Right lobe of liver (tissue), 6 donors: ENCODE measurements around the gene BAHCC1. TPM values are rescaled to one million over a fixed set of nuclear protein-coding genes. Genes with fewer than 3 reads are reported as not detected.
A peak's percentile ranks its signal among the peaks of the same experiment; 100 is the strongest.

ENCODE experiments used
- ATAC-seq, 4 donors: fragments of 200-7000 bp; cut with Tn5 transposase; one replicate each; pipeline ENCODE4 v1.9.1; 2020; ENCODE audit warnings: mild to moderate bottlenecking in 4 of 4, moderate library complexity in 4 of 4
- DNase-seq, 3 donors: peaks; one replicate each; pipeline ENCODE4 v3.0.0-alpha.2; 2020
- H3K27ac ChIP-seq, 3 donors: fragments of 200-600 bp; one replicate each; pipeline ENCODE4 v1.8.0; 2022
- H3K27me3 ChIP-seq, 2 donors: fragments of 200-600 bp; one replicate each; pipeline ENCODE4 v1.8.0; 2022
- H3K36me3 ChIP-seq, 4 donors: fragments of 200-600 bp; sonication (generic) in 1 of 4; one replicate each; pipeline versions ENCODE4 v1.5.1 to v1.8.0; 2017 to 2022; ENCODE audit warnings: control low read depth in 1 of 4
- H3K4me1 ChIP-seq, 4 donors: fragments of 200-600 bp; sonication (generic) in 1 of 4; one replicate each; pipeline versions ENCODE4 v1.5.1 to v1.8.0; 2017 to 2022; ENCODE audit warnings: control low read depth in 1 of 4
- H3K4me3 ChIP-seq, 3 donors: fragments of 200-600 bp; one replicate each; pipeline ENCODE4 v1.8.0; 2022
- H3K9me3 ChIP-seq, 4 donors: fragments of 200-600 bp; sonication (generic) in 1 of 4; one replicate each; pipeline versions ENCODE4 v1.5.1 to v1.8.0; 2017 to 2022; ENCODE audit warnings: control low read depth in 1 of 4
- CTCF ChIP-seq, 4 donors: fragments of 200-600 bp in 3 of 4; fragments of 450-650 bp in 1 of 4; IDR thresholded peaks; one replicate each; pipeline versions ENCODE4 v1.5.1 to v1.8.0; 2016 to 2022; ENCODE audit warnings: antibody characterized with exemption in 4 of 4, mild to moderate bottlenecking in 2 of 4
- POLR2A ChIP-seq: fragments of 450-650 bp; IDR thresholded peaks from one replicate; pipeline ENCODE4 v1.6.1; 2017; ENCODE audit warnings: antibody characterized with exemption, mild to moderate bottlenecking
- WGBS: methylation state at CpG from one replicate; pipeline ENCODE4 v1.1.6; 2018; ENCODE audit warnings: low coverage, low lambda C conversion rate; ENCODE audit not compliant: insufficient coverage; ENCODE audit errors: missing lambda C conversion rate; 5-methylcytosine and 5-hydroxymethylcytosine counted together
- intact Hi-C, 2 donors: fragments of 100-400 bp; cut with DNase I; formaldehyde crosslinking; loops; one replicate each; pipeline versions ENCODE4 v1.11.2 to v1.14.1; 2022
- total RNA-seq, 6 experiments: library from RNA; depleted of rRNA in 2 of 6; stranded (reverse); fragments of >200 nt in 2 of 6; fragmentation: NEBNext Ultra II Directional in 3 of 6; extraction: Animal tissue kit (Norgen Biotek cat#: 25700) in 3 of 6; gene quantifications; one replicate each; pipeline versions ENCODE4 v1.1.0 to v1.2.4, GENCODE V29; 2016 to 2023
- donor health status: DM: no; HTN: yes; CAD: no.
- donor health status: DM: no; HTN: no; CAD: no.
- donor health status: DM: no; HTN: no; CAD: no.
- donor health status: DM: no; HTN: yes; CAD: no.
- donor health status: DM: no; HTN: yes; CAD: no.

Gene BAHCC1
- total RNA-seq, 6 experiments from 2014 or later: 2.5 to 6.4 (median 4.9) TPM

- Histone ChIP-seq H3K4me3 (no peak overlapping the region), H3K36me3 (no peaks in the 10 kb centered on the region), H3K4me1 (peaks cover 0 to 25% (median 12%) of the 10 kb centered on the region in 4 donors), H3K9me3 (no peaks in the 10 kb centered on the region), H3K27ac (no peak overlapping the region), H3K27me3 (no peaks in the 10 kb centered on the region)
- DNase-seq (no peak), ATAC-seq (no peak)
- TF ChIP-seq CTCF (IDR thresholded peaks at IDR 0.05) (no peak), POLR2A (no peak)
- intact Hi-C loops: loop anchor here in 1 of 2 donors (10.0 kb wide), 1 partner anchor 101 kb away; no protein-coding TSS in a partner anchor
- WGBS: no CpG with 5 or more reads among the region's 32 CpGs
Observed at GRCh38 chr17:81383504-81384421, 11.5 kb upstream of the BAHCC1 start.

GRCh38 chr17:81384929-81385319 is 10.3 kb upstream of the BAHCC1 start:
- 78% methylated on average over 2 of the region's 7 CpGs for WGBS

GRCh38 chr17:81385320-81386111 is 9.7 kb upstream of the BAHCC1 start:
- Histone ChIP-seq H3K9me3 (no peaks in the 10 kb centered on the region), H3K4me3 (no peak overlapping the region), H3K27ac (peak overlapping the region in 2 of 3 donors; percentile 96 to 97), H3K36me3 (no peaks in the 10 kb centered on the region), H3K27me3 (no peaks in the 10 kb centered on the region), H3K4me1 (peaks cover 0 to 28% (median 13%) of the 10 kb centered on the region in 4 donors)
- intact Hi-C loops: loop anchor here in 1 of 2 donors (10.0 kb wide), 1 partner anchor 99 kb away; no protein-coding TSS in a partner anchor
- DNase-seq (peak in 1 of 3 donors; percentile 26), ATAC-seq (peak; percentile 1 to 39 (median 19))
- 52% methylated on average over 5 of the region's 24 CpGs for WGBS
- TF ChIP-seq POLR2A (no peak), CTCF (IDR thresholded peaks at IDR 0.05) (no peak)

More at GRCh38 chr17:81384929-81385319, 10.3 kb upstream of the BAHCC1 start:
- TF ChIP-seq POLR2A (no peak), CTCF (IDR thresholded peaks at IDR 0.05) (no peak)
- Histone ChIP-seq H3K4me3 (no peak overlapping the region), H3K36me3 (no peaks in the 10 kb centered on the region), H3K27me3 (no peaks in the 10 kb centered on the region), H3K9me3 (no peaks in the 10 kb centered on the region), H3K27ac (no peak overlapping the region), H3K4me1 (peaks cover 0 to 28% (median 13%) of the 10 kb centered on the region in 4 donors)
- DNase-seq: no peak
- intact Hi-C loops: loop anchor here in 1 of 2 donors (10.0 kb wide), 1 partner anchor 100 kb away; no protein-coding TSS in a partner anchor
- ATAC-seq: no peak

GRCh38 chr17:81386141-81386645 is 9.1 kb upstream of the BAHCC1 start:
- Histone ChIP-seq H3K4me3 (peak overlapping the region; percentile 73 to 82 (median 73)), H3K27me3 (no peaks in the 10 kb centered on the region), H3K27ac (peak overlapping the region; percentile 93 to 97 (median 96)), H3K4me1 (peaks cover 0 to 28% (median 13%) of the 10 kb centered on the region in 4 donors), H3K9me3 (no peaks in the 10 kb centered on the region), H3K36me3 (no peaks in the 10 kb centered on the region)
- TF ChIP-seq POLR2A (no peak), CTCF (IDR thresholded peaks at IDR 0.05) (no peak)
- peak in 3 of 4 donors; percentile 9 to 37 (median 24) for ATAC-seq
- DNase-seq: no peak
- intact Hi-C loops: loop anchor here in 1 of 2 donors (10.0 kb wide), 1 partner anchor 99 kb away; no protein-coding TSS in a partner anchor
- WGBS: 33% methylated on average over 7 of the region's 15 CpGs
